Glutamatergic neuron (in vitro differentiated cells): ENCODE data around the gene KCNA3. TPM values are rescaled to one million over a fixed set of nuclear protein-coding genes. Genes with fewer than 3 reads are reported as not detected.
A peak's percentile ranks its signal among the peaks of the same experiment; 100 is the strongest.

Experiments
- DNase-seq: peaks from one replicate; pipeline ENCODE4 v3.0.0; 2022
- H3K27ac Mint-ChIP-seq: one replicate; pipeline ENCODE4 v1.8.0; 2020; ENCODE audit warnings: mild to moderate bottlenecking, mixed read lengths, inconsistent platforms; ENCODE audit not compliant: unreplicated experiment
- H3K27me3 Mint-ChIP-seq: one replicate; pipeline ENCODE4 v1.8.0; 2020; ENCODE audit warnings: mild to moderate bottlenecking, moderate library complexity, mixed read lengths, inconsistent platforms; ENCODE audit not compliant: unreplicated experiment
- H3K36me3 Mint-ChIP-seq: one replicate; pipeline ENCODE4 v1.8.0; 2020; ENCODE audit warnings: mild to moderate bottlenecking, mixed read lengths, inconsistent platforms; ENCODE audit not compliant: unreplicated experiment
- H3K4me1 Mint-ChIP-seq: one replicate; pipeline ENCODE4 v1.8.0; 2020; ENCODE audit warnings: mild to moderate bottlenecking, low read depth, mixed read lengths, inconsistent platforms; ENCODE audit not compliant: unreplicated experiment
- H3K4me3 Mint-ChIP-seq: one replicate; pipeline ENCODE4 v1.8.0; 2020; ENCODE audit warnings: mild to moderate bottlenecking, mixed read lengths, inconsistent platforms; ENCODE audit not compliant: unreplicated experiment
- H3K9me3 Mint-ChIP-seq: one replicate; pipeline ENCODE4 v1.8.0; 2020; ENCODE audit warnings: mild to moderate bottlenecking, moderate library complexity, mixed read lengths, inconsistent platforms; ENCODE audit not compliant: unreplicated experiment
- CTCF ChIP-seq: fragments of 200-600 bp; sonication (generic); IDR thresholded peaks from one replicate; pipeline ENCODE4 v1.5.0; 2021; ENCODE audit not compliant: partially characterized antibody, unreplicated experiment
- total RNA-seq: library from RNA; stranded (reverse); fragmentation: NEBNext Ultra II Directional; extraction: Animal tissue kit (Norgen Biotek cat#: 25700); gene quantifications from one replicate; pipeline ENCODE4 v1.2.1, GENCODE V29; 2021; ENCODE audit not compliant: unreplicated experiment

The KCNA3 gene
- total RNA-seq, 1 donor from 2014 or later, result 2.7 TPM

GRCh38 chr1:110675060-110675791 lies 486 bp upstream of the KCNA3 start:
- peaks cover 9% of the 10 kb centered on the region for H3K36me3 Mint-ChIP-seq
- H3K4me3 Mint-ChIP-seq, result peak overlapping the region; percentile 72
- peaks cover 22% of the 10 kb centered on the region for H3K27me3 Mint-ChIP-seq
- peaks cover 18% of the 10 kb centered on the region for H3K4me1 Mint-ChIP-seq
- no peak for TF ChIP-seq CTCF
- no peak overlapping the region for H3K27ac Mint-ChIP-seq
- DNase-seq, result peak; percentile 30
- H3K9me3 Mint-ChIP-seq, result peaks cover 19% of the 10 kb centered on the region

- Mint-ChIP-seq H3K27me3 (peaks cover 22% of the 10 kb centered on the region), H3K9me3 (peaks cover 19% of the 10 kb centered on the region), H3K27ac (peak overlapping the region; percentile 55), H3K4me3 (peak overlapping the region; percentile 87), H3K36me3 (peaks cover 5% of the 10 kb centered on the region), H3K4me1 (peaks cover 18% of the 10 kb centered on the region)
- DNase-seq, result no peak
- TF ChIP-seq CTCF, result no peak
Observed at GRCh38 chr1:110673805-110674336, 869 bp downstream of the KCNA3 start.

- Mint-ChIP-seq H3K4me1 (peaks cover 18% of the 10 kb centered on the region), H3K9me3 (peaks cover 17% of the 10 kb centered on the region), H3K4me3 (peak overlapping the region; percentile 87), H3K36me3 (peaks cover 5% of the 10 kb centered on the region), H3K27me3 (peaks cover 22% of the 10 kb centered on the region), H3K27ac (peak overlapping the region; percentile 55)
- no peak for DNase-seq
- TF ChIP-seq CTCF, result no peak
Observed at GRCh38 chr1:110673197-110673701, 1.5 kb downstream of the KCNA3 start.

GRCh38 chr1:110672753-110673108 lies 2.0 kb downstream of the KCNA3 start:
- no peak for TF ChIP-seq CTCF
- H3K36me3 Mint-ChIP-seq, result peaks cover 5% of the 10 kb centered on the region
- peaks cover 22% of the 10 kb centered on the region for H3K27me3 Mint-ChIP-seq

More at GRCh38 chr1:110672753-110673108, 2.0 kb downstream of the KCNA3 start:
- peaks cover 15% of the 10 kb centered on the region for H3K4me1 Mint-ChIP-seq
- peaks cover 14% of the 10 kb centered on the region for H3K9me3 Mint-ChIP-seq
- H3K4me3 Mint-ChIP-seq, result peak overlapping the region; percentile 87
- no peak for DNase-seq
- H3K27ac Mint-ChIP-seq, result no peak overlapping the region
